Uterus (tissue), 2 donors: ENCODE results near the gene AFP.

Experiments
- CTCF ChIP-seq, 4 experiments: fragments of 200-600 bp in 2 of 4; fragments of 450-650 bp in 2 of 4; sonication (generic) in 2 of 4; IDR thresholded peaks; one replicate each; pipeline ENCODE4 v1.5.1; 2016 to 2019; ENCODE audit warnings: antibody characterized with exemption in 4 of 4, mild to moderate bottlenecking in 2 of 4, moderate library complexity in 1 of 4
- POLR2A ChIP-seq, 2 donors: fragments of 450-650 bp; IDR thresholded peaks; one replicate each; pipeline ENCODE4 v1.6.1; 2016; ENCODE audit warnings: antibody characterized with exemption in 2 of 2, mild to moderate bottlenecking in 1 of 2, moderate library complexity in 1 of 2

DNA sequence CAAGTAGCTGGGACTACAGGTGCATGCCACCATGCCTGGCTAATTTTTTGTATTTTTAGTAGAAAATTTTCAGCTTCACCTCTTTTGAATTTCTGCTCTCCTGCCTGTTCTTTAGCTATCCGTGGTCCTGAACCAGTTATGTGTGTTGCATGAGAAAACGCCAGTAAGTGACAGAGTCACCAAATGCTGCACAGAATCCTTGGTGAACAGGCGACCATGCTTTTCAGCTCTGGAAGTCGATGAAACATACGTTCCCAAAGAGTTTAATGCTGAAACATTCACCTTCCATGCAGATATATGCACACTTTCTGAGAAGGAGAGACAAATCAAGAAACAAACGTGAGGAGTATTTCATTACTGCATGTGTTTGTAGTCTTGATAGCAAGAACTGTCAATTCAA, 18.0 kb upstream of the AFP start:
- TF ChIP-seq POLR2A (IDR thresholded peaks at IDR 0.05) (no peak), CTCF (IDR thresholded peaks at IDR 0.05) (no peak)
